Activated naive CD8-positive, alpha-beta T cell treated with anti-CD3 and anti-CD28 coated beads for 36 hours (primary cell): ENCODE data around the gene VENTX. TPM values are rescaled to one million over a fixed set of nuclear protein-coding genes. Genes with fewer than 3 reads are reported as not detected.
"Not testable (repeated sequence)": the region's sequence is repeated elsewhere in the genome, so short reads cannot be mapped to it uniquely, and the experiment has no call there.

Experiments used
- DNase-seq: peaks from one replicate; pipeline ENCODE4 v3.0.0; 2021
- H3K27ac Mint-ChIP-seq: one replicate; pipeline ENCODE4 v1.8.0; 2022; ENCODE audit warnings: mild to moderate bottlenecking, moderate library complexity, mixed read lengths
- H3K27me3 Mint-ChIP-seq: one replicate; pipeline ENCODE4 v1.8.0; 2022; ENCODE audit warnings: mild to moderate bottlenecking, mixed read lengths
- H3K36me3 Mint-ChIP-seq: one replicate; pipeline ENCODE4 v1.8.0; 2021; ENCODE audit warnings: mild to moderate bottlenecking, mixed read lengths
- H3K4me1 Mint-ChIP-seq: one replicate; pipeline ENCODE4 v1.8.0; 2021; ENCODE audit warnings: mixed read lengths
- H3K4me3 Mint-ChIP-seq: one replicate; pipeline ENCODE4 v1.8.0; 2022; ENCODE audit warnings: mild to moderate bottlenecking, moderate library complexity, mixed read lengths
- H3K9me3 Mint-ChIP-seq: one replicate; pipeline ENCODE4 v1.8.0; 2022; ENCODE audit warnings: mixed read lengths
- total RNA-seq, 2 experiments: library from RNA; stranded (reverse); gene quantifications; one replicate each; pipeline ENCODE4 v1.2.3, GENCODE V29; 2021

The VENTX gene
- total RNA-seq, 2 experiments from 2014 or later = not detected

GRCh38 chr10:133263674-133264073, 26.0 kb downstream of the VENTX start:
- Mint-ChIP-seq H3K4me3 (no peak overlapping the region), H3K36me3 (no peaks in the 10 kb centered on the region), H3K27ac (no peak overlapping the region), H3K27me3 (no peaks in the 10 kb centered on the region), H3K4me1 (peaks cover 35% of the 10 kb centered on the region), H3K9me3 (no peaks in the 10 kb centered on the region)
- no peak for DNase-seq

GRCh38 chr10:133264461-133264860, 26.8 kb downstream of the VENTX start:
- no peaks in the 10 kb centered on the region for H3K9me3 Mint-ChIP-seq
- DNase-seq = no peak
- H3K4me1 Mint-ChIP-seq = peaks cover 30% of the 10 kb centered on the region
- H3K27me3 Mint-ChIP-seq = no peaks in the 10 kb centered on the region
- H3K36me3 Mint-ChIP-seq = no peaks in the 10 kb centered on the region
- H3K27ac Mint-ChIP-seq = no peak overlapping the region
- no peak overlapping the region for H3K4me3 Mint-ChIP-seq

DNA sequence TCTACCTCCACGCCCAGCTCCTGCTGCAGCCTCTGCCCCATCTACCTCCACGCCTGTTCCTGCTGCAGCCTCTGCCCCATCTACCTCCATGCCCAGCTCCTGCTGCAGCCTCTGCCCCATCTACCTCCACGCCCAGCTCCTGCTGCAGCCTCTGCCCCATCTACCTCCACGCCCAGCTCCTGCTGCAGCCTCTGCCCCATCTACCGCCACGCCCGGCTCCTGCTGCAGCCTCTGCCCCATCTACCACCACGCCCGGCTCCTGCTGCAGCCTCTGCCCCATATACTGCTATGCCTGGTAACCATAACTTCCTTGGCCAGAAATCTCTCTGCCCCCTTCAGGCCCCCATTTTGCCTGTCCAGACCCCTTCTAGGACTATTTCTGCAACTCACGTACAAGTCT, 27.4 kb downstream of the VENTX start:
- H3K4me1 Mint-ChIP-seq = peaks cover 28% of the 10 kb centered on the region
- H3K27me3 Mint-ChIP-seq, H3K27ac Mint-ChIP-seq, H3K4me3 Mint-ChIP-seq, H3K36me3 Mint-ChIP-seq, H3K9me3 Mint-ChIP-seq, DNase-seq: not testable (repeated sequence)

DNA sequence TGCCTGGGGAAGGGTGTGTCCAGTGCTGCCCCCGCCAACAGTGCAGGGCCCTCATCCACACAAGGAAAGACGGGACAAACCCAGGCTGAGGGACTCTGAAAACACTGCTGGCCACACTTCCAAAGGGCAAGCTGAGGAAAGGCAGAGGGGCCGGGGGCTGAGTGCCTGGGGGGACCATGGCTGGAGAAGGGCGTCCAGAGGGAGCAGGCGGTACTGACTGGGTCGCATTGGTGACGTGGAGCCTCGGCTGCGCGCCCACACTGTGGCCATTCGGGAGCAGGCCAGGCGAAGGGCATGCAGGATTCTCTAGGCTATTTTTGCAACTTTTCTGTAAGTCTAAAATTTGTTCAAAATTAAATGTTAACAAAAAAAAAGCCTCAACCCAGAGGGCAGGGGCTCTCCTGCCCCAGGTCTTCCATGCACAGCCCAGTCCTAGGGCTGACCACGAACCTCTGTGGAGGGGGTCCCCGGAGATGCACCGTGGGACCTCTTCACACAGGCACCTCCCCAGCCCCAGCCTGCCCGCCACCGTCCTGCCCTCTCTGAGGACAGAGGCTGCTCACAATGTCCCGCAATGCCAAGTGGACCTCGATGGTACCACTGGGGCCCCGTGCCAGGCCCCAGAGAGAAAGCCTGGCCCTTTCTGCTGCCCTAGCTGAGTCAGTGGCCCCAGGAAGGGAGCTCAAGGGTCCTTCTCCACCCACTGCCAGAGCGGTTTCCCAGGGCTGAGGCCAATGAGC, 28.6 kb downstream of the VENTX start:
- DNase-seq = no peak
- H3K27me3 Mint-ChIP-seq = no peaks in the 10 kb centered on the region
- no peak overlapping the region for H3K4me3 Mint-ChIP-seq
- no peak overlapping the region for H3K27ac Mint-ChIP-seq
- no peaks in the 10 kb centered on the region for H3K9me3 Mint-ChIP-seq
- no peaks in the 10 kb centered on the region for H3K36me3 Mint-ChIP-seq
- peaks cover 19% of the 10 kb centered on the region for H3K4me1 Mint-ChIP-seq

GRCh38 chr10:133267293-133267692, 29.6 kb downstream of the VENTX start:
- Mint-ChIP-seq H3K27ac (no peak overlapping the region), H3K36me3 (no peaks in the 10 kb centered on the region), H3K4me1 (peaks cover 19% of the 10 kb centered on the region), H3K4me3 (no peak overlapping the region), H3K27me3 (no peaks in the 10 kb centered on the region), H3K9me3 (no peaks in the 10 kb centered on the region)
- no peak for DNase-seq

DNA sequence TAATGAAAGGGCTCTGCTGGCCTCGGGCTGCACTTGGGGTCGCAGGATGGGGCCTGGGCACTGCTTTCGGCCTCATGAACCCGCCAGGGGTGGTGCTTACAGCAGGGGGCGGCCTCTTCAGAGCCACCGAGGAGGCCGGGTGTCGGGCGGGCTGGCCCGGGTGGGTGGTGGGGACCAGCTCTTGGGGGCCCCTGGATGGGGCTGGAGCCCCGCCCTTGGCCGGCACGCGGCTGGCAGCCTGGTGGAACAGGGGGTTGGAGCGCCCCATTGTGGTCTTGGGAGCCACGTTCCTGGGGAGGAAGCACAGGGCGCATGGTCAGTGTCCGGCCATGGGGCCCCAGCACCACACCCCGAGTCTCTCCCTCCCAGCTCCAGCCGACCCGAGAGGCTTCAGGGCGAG, 30.2 kb downstream of the VENTX start:
- H3K27me3 Mint-ChIP-seq = no peaks in the 10 kb centered on the region
- H3K4me3 Mint-ChIP-seq = no peak overlapping the region
- H3K36me3 Mint-ChIP-seq = no peaks in the 10 kb centered on the region
- peaks cover 14% of the 10 kb centered on the region for H3K4me1 Mint-ChIP-seq
- no peak for DNase-seq
- no peak overlapping the region for H3K27ac Mint-ChIP-seq
- no peaks in the 10 kb centered on the region for H3K9me3 Mint-ChIP-seq

- H3K27ac Mint-ChIP-seq = no peak overlapping the region
- H3K4me1 Mint-ChIP-seq = peaks cover 9% of the 10 kb centered on the region
- H3K4me3 Mint-ChIP-seq = no peak overlapping the region
- no peaks in the 10 kb centered on the region for H3K36me3 Mint-ChIP-seq
- H3K9me3 Mint-ChIP-seq = no peaks in the 10 kb centered on the region
- H3K27me3 Mint-ChIP-seq = no peaks in the 10 kb centered on the region
- DNase-seq = no peak
Observed at GRCh38 chr10:133268532-133268931, 30.9 kb downstream of the VENTX start.

DNA sequence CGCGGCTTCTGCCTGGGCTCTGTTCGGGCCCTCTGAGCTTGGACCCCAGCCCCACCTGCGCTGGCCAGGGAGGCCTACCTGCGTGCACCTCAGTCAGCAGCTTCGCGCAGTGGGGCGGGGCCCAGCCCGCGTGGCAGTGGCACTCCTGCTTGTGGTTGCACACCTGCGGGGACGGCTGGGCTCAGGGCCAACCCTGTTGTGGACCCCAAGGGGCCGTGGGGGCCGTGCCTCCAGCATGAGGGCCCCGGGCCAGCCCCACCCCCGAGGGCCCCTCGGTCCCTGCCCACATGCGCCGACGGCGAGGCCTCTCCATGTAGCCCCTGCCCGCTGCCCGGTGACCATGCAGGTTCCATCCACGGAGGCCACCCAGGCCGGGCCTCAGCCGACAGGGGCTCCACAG, 31.7 kb downstream of the VENTX start:
- no peaks in the 10 kb centered on the region for H3K36me3 Mint-ChIP-seq
- peaks cover 6% of the 10 kb centered on the region for H3K4me1 Mint-ChIP-seq
- H3K27me3 Mint-ChIP-seq = no peaks in the 10 kb centered on the region
- no peaks in the 10 kb centered on the region for H3K9me3 Mint-ChIP-seq
- H3K4me3 Mint-ChIP-seq = no peak overlapping the region
- no peak for DNase-seq
- H3K27ac Mint-ChIP-seq = no peak overlapping the region

- H3K9me3 Mint-ChIP-seq = no peaks in the 10 kb centered on the region
- no peak overlapping the region for H3K27ac Mint-ChIP-seq
- H3K27me3 Mint-ChIP-seq = no peaks in the 10 kb centered on the region
- no peaks in the 10 kb centered on the region for H3K36me3 Mint-ChIP-seq
- H3K4me1 Mint-ChIP-seq = peaks cover 3% of the 10 kb centered on the region
- H3K4me3 Mint-ChIP-seq = no peak overlapping the region
- no peak for DNase-seq
Observed at GRCh38 chr10:133270204-133270603, 32.5 kb downstream of the VENTX start.

DNA sequence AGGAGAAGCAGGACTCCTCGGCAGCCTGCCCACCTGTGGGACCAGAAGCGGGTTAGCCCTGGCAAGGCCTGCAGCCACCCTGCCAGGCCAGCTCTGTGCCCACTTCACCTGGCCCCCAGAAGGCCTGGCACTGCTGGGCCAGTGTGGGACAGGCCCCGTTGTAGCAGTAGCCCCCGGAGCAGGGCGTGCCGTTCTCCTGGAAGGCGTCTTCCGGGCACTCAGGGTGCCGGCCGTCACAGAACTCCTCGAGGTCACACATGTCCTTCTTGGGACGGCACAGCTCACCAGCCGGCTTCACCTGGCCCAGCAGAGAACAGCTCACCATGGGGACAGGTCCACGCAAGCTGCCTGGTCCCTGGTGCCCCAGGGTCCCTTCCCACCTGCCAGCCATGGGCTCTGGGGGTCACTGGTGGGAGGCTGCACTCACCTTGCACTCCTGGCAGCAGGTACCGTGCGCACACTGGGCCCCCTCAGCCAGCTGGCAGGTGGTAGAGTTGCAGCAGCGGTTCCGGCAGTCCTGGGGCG, 33.2 kb downstream of the VENTX start:
- DNase-seq = no peak
- no peak overlapping the region for H3K4me3 Mint-ChIP-seq
- peaks cover 5% of the 10 kb centered on the region for H3K4me1 Mint-ChIP-seq
- H3K36me3 Mint-ChIP-seq = no peaks in the 10 kb centered on the region
- no peaks in the 10 kb centered on the region for H3K27me3 Mint-ChIP-seq
- H3K27ac Mint-ChIP-seq = no peak overlapping the region
- H3K9me3 Mint-ChIP-seq = no peaks in the 10 kb centered on the region

GRCh38 chr10:133271521-133272300, 34.1 kb downstream of the VENTX start:
- no peaks in the 10 kb centered on the region for H3K27me3 Mint-ChIP-seq
- no peak overlapping the region for H3K27ac Mint-ChIP-seq
- peaks cover 7% of the 10 kb centered on the region for H3K4me1 Mint-ChIP-seq
- no peak overlapping the region for H3K4me3 Mint-ChIP-seq
- H3K36me3 Mint-ChIP-seq = no peaks in the 10 kb centered on the region
- H3K9me3 Mint-ChIP-seq = no peaks in the 10 kb centered on the region
- DNase-seq = no peak

DNA sequence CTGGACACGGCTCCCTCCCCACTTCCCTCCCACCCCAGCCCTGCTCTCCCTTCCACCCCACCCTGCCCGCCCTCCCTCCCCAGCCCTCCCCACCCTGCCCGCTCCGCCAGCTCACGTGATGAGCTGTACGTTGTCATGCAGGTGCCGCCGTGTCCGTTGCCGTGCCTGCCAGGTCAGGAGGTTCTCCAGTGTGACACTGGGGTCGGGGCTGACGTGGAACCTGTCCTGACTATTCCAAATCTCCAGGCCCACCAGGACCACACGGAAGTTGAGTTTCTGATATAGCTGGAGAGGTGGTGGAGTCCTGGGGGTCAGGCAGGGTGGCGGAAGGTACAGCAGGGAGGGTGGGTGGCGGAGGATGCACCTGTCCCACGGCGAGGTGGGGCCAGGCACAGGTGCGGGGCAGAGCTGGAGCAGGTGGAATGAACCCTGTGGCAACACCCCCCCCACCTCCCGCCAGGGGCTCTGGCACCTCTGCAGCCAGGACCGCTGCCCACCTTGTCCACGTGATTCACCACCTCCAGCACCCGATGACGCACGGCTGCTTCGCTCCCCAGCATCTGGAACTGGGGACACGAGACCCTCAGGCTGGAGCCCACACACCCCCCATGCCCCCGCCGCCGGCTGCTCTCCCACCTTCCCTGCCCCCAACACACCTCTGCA, 34.8 kb downstream of the VENTX start:
- DNase-seq = no peak
- H3K27ac Mint-ChIP-seq = no peak overlapping the region
- H3K36me3 Mint-ChIP-seq = no peaks in the 10 kb centered on the region
- H3K27me3 Mint-ChIP-seq = no peaks in the 10 kb centered on the region
- peaks cover 7% of the 10 kb centered on the region for H3K4me1 Mint-ChIP-seq
- no peak overlapping the region for H3K4me3 Mint-ChIP-seq
- no peaks in the 10 kb centered on the region for H3K9me3 Mint-ChIP-seq

GRCh38 chr10:133272964-133273420, 35.3 kb downstream of the VENTX start:
- DNase-seq = no peak
- Mint-ChIP-seq H3K9me3 (no peaks in the 10 kb centered on the region), H3K27me3 (no peaks in the 10 kb centered on the region), H3K4me1 (peaks cover 11% of the 10 kb centered on the region), H3K4me3 (no peak overlapping the region), H3K27ac (no peak overlapping the region), H3K36me3 (no peaks in the 10 kb centered on the region)

- no peaks in the 10 kb centered on the region for H3K9me3 Mint-ChIP-seq
- H3K36me3 Mint-ChIP-seq = peaks cover 3% of the 10 kb centered on the region
- no peaks in the 10 kb centered on the region for H3K27me3 Mint-ChIP-seq
- no peak overlapping the region for H3K4me3 Mint-ChIP-seq
- no peak overlapping the region for H3K27ac Mint-ChIP-seq
- DNase-seq = no peak
- H3K4me1 Mint-ChIP-seq = peaks cover 18% of the 10 kb centered on the region
Observed at GRCh38 chr10:133273534-133274143, 36.0 kb downstream of the VENTX start.
